Coronary artery (tissue), 2 donors: ENCODE data around the gene TMEM238.

ENCODE experiments used
- DNase-seq: peaks from one replicate; pipeline ENCODE4 v3.0.0-alpha.2; 2017; ENCODE audit warnings: low spot score
- H3K27ac ChIP-seq, 2 donors: fragments of 200-600 bp; sonication (generic); one replicate each; pipeline ENCODE4 v1.5.1; 2016 to 2019
- H3K4me3 ChIP-seq: fragments of 200-600 bp; sonication (generic); 2 replicates; pipeline ENCODE4 v1.5.1; 2016; ENCODE audit warnings: mild to moderate bottlenecking, moderate library complexity
- CTCF ChIP-seq: fragments of 200-600 bp; sonication (generic); IDR thresholded peaks from one replicate; pipeline ENCODE4 v1.5.1; 2019; ENCODE audit warnings: antibody characterized with exemption

TMEM238 gene

GRCh38 chr19:55347442-55348009, 36.6 kb downstream of the TMEM238 start:
- Histone ChIP-seq H3K27ac (peak overlapping the region in 1 of 2 donors; percentile 56), H3K4me3 (no peak overlapping the region)
- no peak for TF ChIP-seq CTCF
- no peak for DNase-seq

GRCh38 chr19:55346725-55347441, 37.2 kb downstream of the TMEM238 start:
- peak overlapping the region in 1 of 2 donors; percentile 56 for H3K27ac ChIP-seq
- no peak for TF ChIP-seq CTCF
- no peak for DNase-seq
- H3K4me3 ChIP-seq: no peak overlapping the region

DNA sequence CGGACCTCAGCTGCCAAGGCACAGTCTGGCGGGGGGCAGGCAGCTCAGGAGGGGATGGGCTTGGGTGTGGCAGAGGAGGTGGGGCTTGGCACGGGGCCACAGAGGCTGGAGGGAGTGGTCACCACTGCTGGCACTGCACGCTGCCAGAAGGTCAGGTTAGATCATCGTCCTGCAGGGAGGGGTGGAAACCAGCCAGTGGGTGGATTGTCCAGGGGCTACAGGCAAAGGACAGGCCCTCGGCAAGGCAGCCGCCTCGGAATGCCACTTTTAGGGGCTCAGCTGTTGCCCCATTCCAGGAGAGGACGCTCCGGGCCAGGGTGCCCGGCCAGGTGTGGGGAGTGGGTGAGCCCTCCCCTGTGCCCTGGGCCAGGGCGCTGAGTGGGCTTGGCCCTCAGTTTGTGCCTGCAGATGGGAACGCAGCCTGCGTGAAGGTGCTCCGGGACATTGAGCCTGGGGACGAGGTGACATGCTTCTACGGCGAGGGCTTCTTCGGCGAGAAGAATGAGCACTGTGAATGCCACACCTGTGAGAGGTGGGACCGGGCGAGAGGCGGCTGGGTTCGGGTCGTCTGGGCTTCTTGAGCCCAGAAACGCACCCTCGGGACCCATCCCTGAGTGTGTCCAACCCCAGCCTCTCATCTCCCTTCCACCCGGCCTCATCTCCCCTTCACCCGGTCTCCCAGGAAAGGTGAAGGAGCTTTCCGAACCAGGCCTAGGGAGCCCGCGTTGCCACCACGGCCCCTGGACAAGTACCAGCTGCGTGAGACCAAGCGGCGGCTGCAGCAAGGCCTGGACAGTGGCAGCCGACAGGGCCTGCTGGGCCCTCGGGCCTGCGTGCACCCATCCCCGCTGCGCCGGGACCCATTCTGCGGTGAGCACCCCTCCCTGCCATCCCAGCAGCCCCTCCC, 38.0 kb downstream of the TMEM238 start:
- Histone ChIP-seq H3K4me3 (no peak overlapping the region), H3K27ac (peak overlapping the region in 1 of 2 donors; percentile 51)
- no peak for DNase-seq
- no peak for TF ChIP-seq CTCF

DNA sequence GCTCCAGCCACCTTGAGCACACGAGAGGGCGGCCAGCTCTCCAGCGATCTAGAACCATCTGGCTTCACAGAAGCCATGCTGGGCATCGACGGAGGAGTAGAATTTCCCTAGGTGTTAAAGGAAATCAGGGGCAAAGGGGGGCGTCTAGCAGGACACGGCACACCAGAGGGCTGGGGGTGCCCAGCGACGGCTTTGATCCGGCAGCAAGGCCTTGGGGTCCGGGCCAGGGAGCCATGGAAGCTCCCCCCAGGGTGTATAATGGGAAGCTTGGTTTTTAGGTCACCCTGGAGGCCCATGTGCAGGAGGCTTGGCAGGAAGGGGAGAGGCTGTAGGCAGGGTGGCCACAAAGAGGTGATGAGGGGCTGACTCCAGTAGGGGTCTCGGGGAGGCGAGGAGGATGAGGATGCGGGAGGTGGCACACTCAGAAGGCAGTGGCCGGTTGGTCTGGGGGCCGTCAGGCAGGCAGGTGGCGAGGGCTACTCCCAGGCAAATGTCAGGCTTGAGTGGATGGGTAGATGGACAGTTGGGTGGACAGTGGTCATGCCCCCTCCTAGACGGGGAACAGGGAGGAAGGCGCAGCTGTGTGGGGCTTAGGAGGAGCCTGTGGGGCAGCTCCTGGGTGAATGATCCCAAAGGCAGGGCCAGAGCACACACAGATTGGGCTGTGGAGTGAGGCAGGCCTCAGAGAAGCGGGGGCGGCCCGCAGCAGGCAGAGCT, 38.8 kb downstream of the TMEM238 start:
- Histone ChIP-seq H3K4me3 (no peak overlapping the region), H3K27ac (peak overlapping the region in 1 of 2 donors; percentile 51)
- no peak for DNase-seq
- TF ChIP-seq CTCF: no peak

GRCh38 chr19:55344444-55344843, 39.6 kb downstream of the TMEM238 start:
- H3K4me3 ChIP-seq: no peak overlapping the region
- no peak for TF ChIP-seq CTCF
- no peak overlapping the region for H3K27ac ChIP-seq
- DNase-seq: no peak

- Histone ChIP-seq H3K4me3 (peak overlapping the region; percentile 75), H3K27ac (no peak overlapping the region)
- no peak for DNase-seq
- no peak for TF ChIP-seq CTCF
These were observed 42.2 kb downstream of the TMEM238 start for GRCh38 chr19:55341595-55342531.
